WTC11 (cell line): Measurements from ENCODE around the gene ZSCAN23. TPM values are rescaled to one million over a fixed set of nuclear protein-coding genes. Genes with fewer than 3 reads are reported as not detected.
"Not testable (repeated sequence)": the region's sequence is repeated elsewhere in the genome, so short reads cannot be mapped to it uniquely, and the experiment has no call there.

Experiments used
- ATAC-seq: fragments of 200-7000 bp; cut with Tn5 transposase; 2 replicates; pipeline ENCODE4 v1.10.0; 2021; ENCODE audit warnings: mild to moderate bottlenecking, moderate library complexity
- CTCF ChIA-PET: fragments of 300-600 bp; sonication (Branson Sonifier 250); formaldehyde crosslinking; loops from one replicate; lab custom pipeline; 2021; ENCODE audit warnings: antibody characterized with exemption; lab: Charles Lee
- POLR2A ChIA-PET: fragments of 350-600 bp; sonication (Branson Sonifier 250); formaldehyde crosslinking; loops from one replicate; lab custom pipeline; 2021; ENCODE audit warnings: antibody characterized with exemption; lab: Charles Lee
- DNase-seq: peaks from one replicate; pipeline ENCODE4 v3.0.0; 2021; ENCODE audit warnings: low spot score
- H3K27ac Mint-ChIP-seq: 2 replicates; pipeline ENCODE4 v1.8.0; 2021; ENCODE audit warnings: mixed read lengths
- H3K27me3 Mint-ChIP-seq: 2 replicates; pipeline ENCODE4 v1.8.0; 2021; ENCODE audit warnings: low read depth, mild to moderate bottlenecking, moderate library complexity, mixed read lengths
- H3K36me3 Mint-ChIP-seq: 2 replicates; pipeline ENCODE4 v1.8.0; 2021; ENCODE audit warnings: mixed read lengths
- H3K4me1 Mint-ChIP-seq: 2 replicates; pipeline ENCODE4 v1.8.0; 2022; ENCODE audit warnings: mixed read lengths
- H3K4me3 Mint-ChIP-seq: 2 replicates; pipeline ENCODE4 v1.8.0; 2021; ENCODE audit warnings: mild to moderate bottlenecking, moderate library complexity, mixed read lengths
- H3K9me3 Mint-ChIP-seq: 2 replicates; pipeline ENCODE4 v1.8.0; 2021; ENCODE audit warnings: mixed read lengths
- ATF1 ChIP-seq: sonication (generic); formaldehyde crosslinking; IDR thresholded peaks from 2 replicates; pipeline ENCODE4 v1.8.1; 2023; ENCODE audit warnings: mild to moderate bottlenecking, moderate library complexity, missing genetic modification reagents
- CBFB ChIP-seq: sonication (generic); formaldehyde crosslinking; IDR thresholded peaks from 2 replicates; pipeline ENCODE4 v1.8.1; 2022; ENCODE audit warnings: mild to moderate bottlenecking, low read depth, missing genetic modification reagents
- CREM ChIP-seq: sonication (generic); formaldehyde crosslinking; IDR thresholded peaks from 2 replicates; pipeline ENCODE4 v1.8.1; 2022; ENCODE audit warnings: mild to moderate bottlenecking, missing genetic modification reagents, moderate library complexity
- CTCF ChIP-seq: fragments of 200-600 bp; IDR thresholded peaks from 2 replicates; pipeline ENCODE4 v1.8.0; 2022; ENCODE audit warnings: antibody characterized with exemption
- E2F1 ChIP-seq: sonication (generic); formaldehyde crosslinking; IDR thresholded peaks from 2 replicates; pipeline ENCODE4 v1.8.0; 2022; ENCODE audit warnings: mild to moderate bottlenecking, missing genetic modification reagents
- ELF4 ChIP-seq: sonication (generic); formaldehyde crosslinking; IDR thresholded peaks from 2 replicates; pipeline ENCODE4 v1.8.1; 2022; ENCODE audit warnings: low read depth, mild to moderate bottlenecking, moderate library complexity, missing genetic modification reagents
- ETV6 ChIP-seq: sonication (generic); formaldehyde crosslinking; IDR thresholded peaks from 2 replicates; pipeline ENCODE4 v1.8.1; 2022; ENCODE audit warnings: mild to moderate bottlenecking, missing genetic modification reagents
- FOXP4 ChIP-seq: sonication (generic); formaldehyde crosslinking; IDR thresholded peaks from 2 replicates; pipeline ENCODE4 v1.8.0; 2022; ENCODE audit warnings: mild to moderate bottlenecking, missing genetic modification reagents
- HMGXB4 ChIP-seq: sonication (generic); formaldehyde crosslinking; IDR thresholded peaks from 2 replicates; pipeline ENCODE4 v1.8.1; 2023; ENCODE audit warnings: mild to moderate bottlenecking, moderate library complexity, missing genetic modification reagents
- IRF2 ChIP-seq: sonication (generic); formaldehyde crosslinking; IDR thresholded peaks from 2 replicates; pipeline ENCODE4 v1.8.0; 2022; ENCODE audit warnings: low read depth, missing genetic modification reagents, borderline replicate concordance
- JUN ChIP-seq: sonication (generic); formaldehyde crosslinking; IDR thresholded peaks from 2 replicates; pipeline ENCODE4 v1.8.0; 2023; ENCODE audit warnings: mild to moderate bottlenecking, missing genetic modification reagents
- NFE2L1 ChIP-seq: sonication (generic); formaldehyde crosslinking; IDR thresholded peaks from 2 replicates; pipeline ENCODE4 v1.8.1; 2023; ENCODE audit warnings: missing genetic modification reagents
- PREB ChIP-seq: sonication (generic); formaldehyde crosslinking; IDR thresholded peaks from 2 replicates; pipeline ENCODE4 v1.8.1; 2022; ENCODE audit warnings: mild to moderate bottlenecking, missing genetic modification reagents, moderate library complexity, borderline replicate concordance
- SOX15 ChIP-seq: fragments of 250-450 bp; sonication (Bioruptor Pico); IDR thresholded peaks from 2 replicates; pipeline ENCODE4 v1.9.0; 2021; ENCODE audit warnings: mild to moderate bottlenecking
- TEAD1 ChIP-seq: sonication (generic); formaldehyde crosslinking; IDR thresholded peaks from 2 replicates; pipeline ENCODE4 v1.8.0; 2022; ENCODE audit warnings: mild to moderate bottlenecking, missing genetic modification reagents
- TEAD4 ChIP-seq: sonication (generic); formaldehyde crosslinking; IDR thresholded peaks from 2 replicates; pipeline ENCODE4 v1.8.0; 2022; ENCODE audit warnings: mild to moderate bottlenecking, missing genetic modification reagents
- TP53 ChIP-seq: sonication (generic); formaldehyde crosslinking; IDR thresholded peaks from 2 replicates; pipeline ENCODE4 v1.8.1; 2023; ENCODE audit warnings: mild to moderate bottlenecking, missing genetic modification reagents
- ZBTB43 ChIP-seq: sonication (generic); formaldehyde crosslinking; IDR thresholded peaks from 2 replicates; pipeline ENCODE4 v1.8.1; 2023; ENCODE audit warnings: mild to moderate bottlenecking, missing genetic modification reagents
- ZNF396 ChIP-seq: fragments of 250-450 bp; sonication (Bioruptor Pico); IDR thresholded peaks from 2 replicates; pipeline ENCODE4 v1.8.0; 2021; ENCODE audit warnings: mild to moderate bottlenecking, moderate library complexity, borderline replicate concordance
- total RNA-seq: library from RNA; stranded (reverse); gene quantifications from 3 replicates; pipeline ENCODE4 v1.2.3, GENCODE V29; 2021

ZSCAN23 gene
- total RNA-seq, 1 experiment from 2014 or later, result 8.7 TPM

GRCh38 chr6:28407401-28407800 is 35.9 kb downstream of the ZSCAN23 start (continued):
- TF ChIP-seq PREB (no peak), ATF1 (CRISPR knock-in tag) (no peak), ETV6 (CRISPR knock-in tag) (no peak), HMGXB4 (CRISPR knock-in tag) (no peak)

GRCh38 chr6:28403923-28404322 is 39.4 kb downstream of the ZSCAN23 start:
- H3K27ac Mint-ChIP-seq, POLR2A ChIA-PET, H3K4me3 Mint-ChIP-seq, ATAC-seq, DNase-seq, H3K36me3 Mint-ChIP-seq, H3K4me1 Mint-ChIP-seq, CTCF ChIA-PET, H3K9me3 Mint-ChIP-seq: not testable (repeated sequence)
- peaks cover 54% of the 10 kb centered on the region for H3K27me3 Mint-ChIP-seq

GRCh38 chr6:28402197-28402596 is 41.1 kb downstream of the ZSCAN23 start:
- H3K36me3 Mint-ChIP-seq, result peaks cover 12% of the 10 kb centered on the region
- ChIA-PET CTCF (interaction anchor here (0.9 kb wide), 1 partner anchor 135 kb away, joined by 4 read pairs; no protein-coding TSS in a partner anchor), POLR2A (interaction anchor here (0.7 kb wide), 1 partner anchor 41 kb away, joined by 3 read pairs; the partner anchor contains the start of gene ZSCAN23)
- H3K4me1 Mint-ChIP-seq, result peaks cover 15% of the 10 kb centered on the region
- TF ChIP-seq TP53 (CRISPR knock-in tag) (no peak), CTCF (no peak), TEAD1 (CRISPR knock-in tag) (no peak), ELF4 (CRISPR knock-in tag) (no peak), SOX15 (CRISPR knock-in tag) (no peak), FOXP4 (no peak), ATF1 (CRISPR knock-in tag) (no peak), NFE2L1 (no peak), IRF2 (CRISPR knock-in tag) (no peak), CBFB (CRISPR knock-in tag) (no peak), ZBTB43 (CRISPR knock-in tag) (no peak), TEAD4 (no peak), HMGXB4 (CRISPR knock-in tag) (no peak), E2F1 (CRISPR knock-in tag) (no peak), ZNF396 (CRISPR knock-in tag) (no peak), JUN (CRISPR knock-in tag) (no peak), CREM (CRISPR knock-in tag) (no peak)
- H3K27me3 Mint-ChIP-seq, result peaks cover 48% of the 10 kb centered on the region
- H3K27ac Mint-ChIP-seq, result no peak overlapping the region
- H3K4me3 Mint-ChIP-seq, result no peak overlapping the region
- no peak for ATAC-seq
- DNase-seq, result no peak
- no peaks in the 10 kb centered on the region for H3K9me3 Mint-ChIP-seq
